ENCODE data around the gene ZNF573.

- TF ChIP-seq CTCF (IDR thresholded peaks at IDR 0.05 in 8 of 11, conservative IDR thresholded peaks at IDR 0.05 in 3 of 11) (no peak), POLR2AphosphoS5 (IDR thresholded peaks at IDR 0.05) (no peak), POLR2A (IDR thresholded peaks at IDR 0.05) (no peak)
Measured at GRCh38 chr19:37738371-37738770, 41.0 kb downstream of the ZNF573 start.
